HG03354 (cell line): ENCODE data around the gene SPTBN4.
A peak's percentile ranks its signal among the peaks of the same experiment; 100 is the strongest.

ENCODE experiments used
- ATAC-seq: cut with Tn5 transposase; IDR thresholded peaks from one replicate; pipeline ENCODE4 v1.9.1; 2021; ENCODE audit warnings: mild to moderate bottlenecking; ENCODE audit not compliant: unreplicated experiment, poor library complexity, severe bottlenecking

The SPTBN4 gene

DNA sequence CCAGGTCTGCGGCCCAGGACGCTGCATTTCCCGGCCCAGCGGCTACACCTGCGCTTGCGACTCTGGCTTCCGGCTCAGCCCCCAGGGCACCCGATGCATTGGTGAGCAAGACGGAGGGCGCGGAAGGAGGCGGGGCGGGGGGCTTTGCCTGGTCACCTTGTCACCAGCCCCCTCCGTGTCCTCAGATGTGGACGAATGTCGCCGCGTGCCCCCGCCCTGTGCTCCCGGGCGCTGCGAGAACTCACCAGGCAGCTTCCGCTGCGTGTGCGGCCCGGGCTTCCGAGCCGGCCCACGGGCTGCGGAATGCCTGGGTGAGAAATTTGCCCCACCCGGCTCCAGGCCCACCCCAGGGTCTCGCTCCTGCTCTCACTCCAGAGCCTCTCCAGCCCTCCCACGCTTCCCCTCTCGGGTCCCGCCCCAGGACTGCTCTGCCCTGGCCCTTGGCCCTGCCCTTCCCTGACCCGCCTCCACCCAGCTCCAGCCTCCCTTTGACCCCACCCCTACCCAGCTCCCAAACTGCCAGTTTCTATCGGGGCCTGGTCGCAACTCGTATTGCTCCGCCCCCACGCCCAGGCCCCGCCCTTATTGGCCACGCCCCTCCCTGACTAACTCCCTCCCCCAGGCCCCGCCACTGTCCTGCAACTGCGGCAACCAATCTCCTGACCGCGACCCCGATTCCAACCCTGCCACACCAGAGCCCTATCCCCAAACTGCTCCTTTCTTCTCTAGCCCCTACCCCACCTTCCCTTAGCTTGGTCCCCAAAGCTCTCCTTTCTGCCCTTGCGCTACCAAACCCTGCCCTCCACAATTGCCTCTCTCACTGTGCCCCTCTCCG lies 143.0 kb downstream of the SPTBN4 start:
- peak; percentile 51 for ATAC-seq

GRCh38 chr19:40610396-40611064 lies 143.7 kb downstream of the SPTBN4 start:
- ATAC-seq, result no peak

- no peak for ATAC-seq
Measured at GRCh38 chr19:40611096-40611495, 144.3 kb downstream of the SPTBN4 start.

DNA sequence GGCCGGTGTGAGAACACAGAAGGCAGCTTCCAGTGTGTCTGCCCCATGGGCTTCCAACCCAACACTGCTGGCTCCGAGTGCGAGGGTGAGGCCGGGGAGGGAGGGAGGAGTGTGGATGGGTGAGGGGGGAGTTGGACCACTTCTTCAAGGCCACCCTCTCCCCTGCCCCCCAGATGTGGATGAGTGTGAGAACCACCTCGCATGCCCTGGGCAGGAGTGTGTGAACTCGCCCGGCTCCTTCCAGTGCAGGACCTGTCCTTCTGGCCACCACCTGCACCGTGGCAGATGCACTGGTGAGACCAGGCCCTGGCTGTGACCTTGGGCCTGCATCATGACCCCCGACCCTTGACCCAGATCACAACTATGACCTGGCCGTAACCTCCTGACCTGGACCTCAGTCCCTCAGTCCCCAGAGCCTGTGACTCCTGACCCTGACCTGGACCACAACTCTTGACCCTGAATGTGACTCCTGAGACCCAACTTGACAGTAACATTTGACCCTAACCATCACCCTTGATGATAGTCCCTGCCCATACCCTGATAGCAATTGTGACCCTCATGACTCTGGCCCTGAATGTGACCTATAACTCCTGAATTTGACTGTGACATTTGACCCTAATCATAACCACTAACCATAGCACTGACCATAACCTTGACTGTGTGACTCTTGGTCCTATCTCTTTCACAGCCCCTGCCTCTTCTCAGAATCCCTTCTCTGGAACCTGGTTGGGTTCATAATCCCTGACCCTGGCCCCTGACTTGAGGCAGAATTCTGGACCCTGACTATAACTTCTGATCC lies 145.3 kb downstream of the SPTBN4 start:
- no peak for ATAC-seq

DNA sequence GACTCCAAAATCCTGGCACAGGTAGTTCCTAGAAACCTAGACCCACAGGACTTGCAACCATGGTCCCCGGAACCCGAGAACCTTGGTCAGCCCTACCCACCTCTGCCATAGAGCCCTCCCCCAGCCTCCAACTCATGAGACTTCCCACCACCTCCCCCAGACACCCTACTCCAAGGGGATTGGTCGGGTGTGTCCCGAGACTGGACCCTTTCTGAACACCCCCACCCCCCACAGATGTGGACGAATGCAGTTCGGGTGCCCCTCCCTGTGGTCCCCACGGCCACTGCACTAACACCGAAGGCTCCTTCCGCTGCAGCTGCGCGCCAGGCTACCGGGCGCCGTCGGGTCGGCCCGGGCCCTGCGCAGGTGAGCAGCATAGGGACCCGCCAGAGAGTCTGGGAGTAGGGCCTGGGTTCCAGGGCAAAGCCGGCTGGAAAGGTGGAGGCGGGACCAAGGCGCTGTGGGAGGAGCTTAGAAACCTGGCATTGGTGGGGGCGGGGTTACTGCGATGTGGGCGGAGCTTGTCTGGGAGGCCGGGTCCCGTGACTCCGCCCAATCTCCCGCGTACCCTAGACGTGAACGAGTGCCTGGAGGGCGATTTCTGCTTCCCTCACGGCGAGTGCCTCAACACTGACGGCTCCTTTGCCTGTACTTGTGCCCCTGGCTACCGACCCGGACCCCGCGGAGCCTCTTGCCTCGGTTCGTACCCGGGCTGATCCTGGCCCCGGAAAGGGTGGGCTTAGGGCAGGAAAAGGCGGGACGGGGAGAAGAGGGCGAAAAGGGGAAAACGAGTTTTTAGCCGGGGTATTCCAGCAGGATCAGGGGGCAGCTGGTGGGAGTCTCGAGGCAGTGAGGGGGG lies 146.3 kb downstream of the SPTBN4 start:
- no peak for ATAC-seq

DNA sequence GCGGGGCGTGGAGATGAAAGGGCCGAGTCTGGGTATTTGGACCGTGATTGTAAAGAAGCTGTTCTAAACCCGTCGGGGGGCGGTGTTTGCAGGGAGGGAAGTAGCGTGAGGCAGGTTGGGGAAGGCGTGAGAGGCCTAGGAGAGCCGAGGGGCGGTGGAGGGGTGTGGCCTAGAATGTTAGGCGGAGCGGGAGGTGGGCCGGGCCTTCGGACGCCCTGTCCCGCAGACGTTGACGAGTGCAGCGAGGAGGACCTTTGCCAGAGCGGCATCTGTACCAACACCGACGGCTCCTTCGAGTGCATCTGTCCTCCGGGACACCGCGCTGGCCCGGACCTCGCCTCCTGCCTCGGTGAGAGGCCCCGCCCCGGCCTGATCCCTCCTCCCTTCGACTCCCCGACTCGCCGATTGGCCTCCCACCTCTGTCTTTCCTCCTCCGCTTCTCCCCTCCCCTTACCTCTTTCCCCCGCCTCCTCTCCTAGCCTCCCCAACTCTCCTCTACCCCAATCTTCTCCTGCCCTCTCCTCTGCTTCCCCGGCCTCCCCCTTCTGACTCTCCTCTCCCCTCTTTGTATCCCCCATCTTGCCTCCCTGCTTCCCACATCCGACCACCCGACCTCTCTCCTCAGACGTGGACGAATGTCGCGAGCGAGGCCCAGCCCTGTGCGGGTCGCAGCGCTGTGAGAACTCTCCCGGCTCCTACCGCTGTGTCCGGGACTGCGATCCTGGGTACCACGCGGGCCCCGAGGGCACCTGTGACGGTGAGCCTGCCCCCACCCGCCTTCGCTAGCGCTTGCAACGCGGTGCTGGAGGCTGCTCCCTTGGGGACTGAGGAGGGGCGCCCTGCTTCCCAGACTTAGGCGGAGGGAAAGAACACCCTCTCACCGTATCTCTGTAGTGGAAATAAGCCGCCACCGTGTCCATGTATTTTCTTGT lies 147.2 kb downstream of the SPTBN4 start:
- ATAC-seq, result peak; percentile 51

- ATAC-seq, result no peak
Measured at GRCh38 chr19:40614622-40615411, 148.0 kb downstream of the SPTBN4 start.

GRCh38 chr19:40616178-40616577 lies 149.4 kb downstream of the SPTBN4 start:
- ATAC-seq, result no peak

DNA sequence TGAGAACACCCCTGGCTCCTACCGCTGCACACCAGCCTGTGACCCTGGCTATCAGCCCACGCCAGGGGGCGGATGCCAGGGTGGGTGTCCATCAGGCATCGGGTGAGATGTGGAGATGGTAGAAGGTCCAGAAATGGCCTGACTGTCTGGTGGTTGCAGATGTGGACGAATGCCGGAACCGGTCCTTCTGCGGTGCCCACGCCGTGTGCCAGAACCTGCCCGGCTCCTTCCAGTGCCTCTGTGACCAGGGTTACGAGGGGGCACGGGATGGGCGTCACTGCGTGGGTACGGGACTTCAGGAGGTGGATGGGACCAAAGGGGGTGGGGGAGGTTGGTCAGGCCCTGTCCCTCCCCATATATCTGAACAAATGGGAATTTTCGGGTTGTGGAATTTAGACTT lies 150.1 kb downstream of the SPTBN4 start:
- ATAC-seq, result no peak

DNA sequence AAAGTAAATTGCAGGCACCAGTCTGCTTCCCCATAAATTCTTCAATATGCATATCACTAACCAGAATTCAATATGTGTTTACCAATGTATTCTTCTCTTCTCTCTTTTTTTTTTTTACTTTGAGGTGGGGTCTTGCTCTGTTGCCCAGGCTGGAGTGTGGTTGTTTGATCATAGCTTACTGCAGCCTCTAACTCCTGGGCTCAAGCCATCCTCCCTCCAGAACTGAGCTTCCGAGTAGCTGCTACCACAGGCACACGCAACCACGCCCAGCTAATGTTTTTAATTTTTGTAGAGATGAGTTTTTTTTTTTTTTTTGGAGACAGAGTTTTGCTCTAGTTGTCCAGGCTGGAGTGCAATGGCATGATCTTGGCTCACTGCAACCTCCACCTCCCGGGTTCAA lies 151.2 kb downstream of the SPTBN4 start:
- ATAC-seq, result no peak

- ATAC-seq, result no peak
Measured at GRCh38 chr19:40619333-40620160, 152.7 kb downstream of the SPTBN4 start.

DNA sequence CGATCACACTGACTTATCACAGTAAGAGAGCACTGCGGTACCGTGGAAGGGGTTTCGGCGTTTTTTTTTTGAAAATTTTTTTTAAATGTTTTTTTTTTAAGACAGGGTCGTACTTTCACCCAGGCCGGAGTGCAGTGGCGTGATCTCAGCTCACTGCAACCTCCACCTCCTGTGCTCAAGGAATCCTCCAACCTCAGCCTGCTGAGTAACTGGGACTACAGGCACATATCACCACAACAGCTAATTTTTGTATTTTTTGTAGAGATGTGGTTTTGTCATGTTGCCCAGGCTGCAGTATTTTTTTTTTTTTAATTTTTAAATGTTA lies 153.3 kb downstream of the SPTBN4 start:
- no peak for ATAC-seq

DNA sequence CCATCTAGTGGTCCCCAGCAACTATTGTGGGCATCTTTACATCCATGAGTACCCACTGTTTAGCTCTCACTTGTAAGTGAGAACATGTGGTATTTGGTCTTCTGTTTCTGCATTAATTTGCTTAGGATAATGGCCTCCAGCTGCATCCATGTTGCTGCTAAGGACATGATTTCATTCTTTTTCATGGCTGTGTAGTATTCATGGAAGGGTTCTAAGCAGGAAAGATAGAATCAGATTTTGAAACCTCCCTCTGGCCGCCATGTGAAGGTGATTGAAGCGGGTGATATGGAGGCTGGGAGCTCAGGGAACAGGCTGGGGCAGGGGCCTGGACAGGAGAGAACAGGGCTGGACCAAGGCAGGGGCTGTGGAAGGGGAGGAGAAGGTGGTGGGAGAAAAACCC lies 154.5 kb downstream of the SPTBN4 start:
- no peak for ATAC-seq

GRCh38 chr19:40621966-40622772 lies 155.4 kb downstream of the SPTBN4 start:
- no peak for ATAC-seq

GRCh38 chr19:40622773-40623075 lies 155.9 kb downstream of the SPTBN4 start:
- ATAC-seq, result no peak

- ATAC-seq, result no peak
Measured at GRCh38 chr19:40623403-40624251, 156.8 kb downstream of the SPTBN4 start.
